Glomerular visceral epithelial cell (primary cell): Measurements from ENCODE around the gene G3BP2.

Experiments
- DNase-seq: peaks from one replicate; pipeline ENCODE4 v3.0.0-alpha.2; 2016; ENCODE audit errors: extremely low spot score

Gene G3BP2

DNA sequence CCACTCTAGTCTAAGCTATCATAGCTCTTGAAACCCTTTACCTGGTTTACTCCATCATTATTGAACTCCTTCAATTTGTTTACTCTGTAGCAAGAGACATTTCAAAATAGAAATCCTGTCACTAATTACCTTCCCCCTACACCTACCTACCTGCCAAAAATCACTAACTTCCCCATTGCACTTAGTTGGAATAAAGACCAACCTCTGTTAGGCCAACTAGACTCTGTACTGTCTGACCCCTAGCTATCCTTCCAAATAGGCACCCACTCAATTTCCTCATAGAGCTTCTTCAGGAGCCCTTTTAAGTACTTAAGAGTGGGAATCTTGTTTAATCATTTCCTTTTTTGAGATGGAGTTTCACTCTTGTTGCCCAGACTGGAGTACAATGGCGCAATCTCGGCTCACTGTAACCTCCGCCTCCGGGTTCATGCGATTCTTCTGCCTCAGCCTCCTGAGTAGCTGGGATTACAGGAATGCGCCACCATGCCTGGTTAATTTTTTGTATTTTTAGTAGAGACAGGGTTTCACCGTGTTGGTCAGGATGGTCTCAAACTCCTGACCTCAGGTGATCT, 34.0 kb downstream of the G3BP2 start:
- no peak for DNase-seq

DNA sequence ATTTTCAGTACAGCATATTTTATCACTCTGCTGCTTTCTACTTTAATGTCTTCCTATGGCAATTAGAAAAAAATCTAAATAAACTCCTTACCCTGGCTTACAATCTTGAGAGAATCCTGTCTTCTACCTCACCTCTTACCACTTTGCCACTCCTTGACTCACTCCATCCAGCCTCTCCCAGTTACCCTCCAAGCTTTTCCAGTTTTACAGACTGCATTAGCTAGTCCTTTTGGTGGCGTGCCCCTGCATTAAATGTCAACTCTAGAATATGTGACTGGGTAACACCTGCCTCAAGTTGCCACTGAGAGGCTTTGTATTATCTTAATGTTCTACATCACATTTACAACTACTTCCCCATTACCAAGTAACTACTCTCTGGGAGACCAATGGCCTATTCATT, 35.4 kb downstream of the G3BP2 start:
- no peak for DNase-seq

DNA sequence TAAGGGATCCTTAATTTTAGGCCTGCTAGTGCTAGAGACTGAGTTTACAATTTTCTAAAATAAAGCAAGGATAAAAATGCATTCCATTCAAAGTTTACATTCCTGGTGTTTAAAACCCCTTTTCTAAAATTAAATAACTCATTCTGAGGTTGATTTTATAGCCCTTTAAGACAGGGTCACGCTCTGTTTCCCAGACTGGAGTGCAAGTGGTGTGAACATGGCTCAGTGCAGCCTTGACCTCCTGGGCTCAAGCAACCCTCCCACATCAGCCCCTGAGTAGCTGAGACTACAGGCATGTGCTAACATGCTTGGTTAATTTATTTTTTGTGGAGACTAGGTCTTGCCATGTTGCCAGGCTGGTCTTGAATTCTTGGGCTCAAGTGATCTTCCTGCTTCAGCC, 36.0 kb downstream of the G3BP2 start:
- peak; percentile 89 for DNase-seq

DNA sequence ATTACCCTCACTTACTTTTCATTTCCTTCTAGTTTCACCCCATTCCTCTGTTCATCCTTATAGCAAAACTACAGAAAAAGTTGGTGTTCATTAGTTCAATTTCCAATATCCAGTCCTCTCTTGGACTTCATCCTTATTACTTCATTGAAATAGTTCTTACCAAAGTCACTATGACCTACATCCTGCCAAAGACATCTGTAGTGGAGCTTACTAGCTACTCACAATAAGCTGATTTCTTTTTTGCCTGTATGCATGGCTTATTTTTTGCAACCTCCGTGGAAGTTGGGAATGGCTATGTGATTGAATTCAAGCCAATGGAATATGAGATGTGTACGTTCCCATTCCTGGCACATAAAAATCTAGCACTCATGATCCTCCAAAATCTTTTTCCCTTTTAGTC, 38.3 kb downstream of the G3BP2 start:
- no peak for DNase-seq

DNA sequence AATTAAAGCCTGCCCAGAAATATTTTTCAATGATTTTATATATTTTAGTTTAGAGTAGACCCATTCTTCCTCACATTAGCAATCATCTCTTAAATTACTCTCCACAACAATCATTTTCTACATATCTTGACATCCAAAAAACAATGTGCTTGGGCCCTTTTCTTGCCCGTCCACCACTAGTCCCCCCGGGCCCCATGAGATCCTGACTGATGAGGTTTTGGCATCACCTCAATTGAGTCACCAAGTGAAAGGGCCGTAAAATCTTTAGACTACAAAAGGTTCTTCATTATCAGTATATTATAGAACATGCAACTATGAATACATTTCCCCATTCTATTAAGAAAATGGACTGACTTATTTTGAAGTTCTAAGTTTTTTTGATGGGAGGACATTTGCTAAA, 38.9 kb downstream of the G3BP2 start:
- peak; percentile 64 for DNase-seq

DNA sequence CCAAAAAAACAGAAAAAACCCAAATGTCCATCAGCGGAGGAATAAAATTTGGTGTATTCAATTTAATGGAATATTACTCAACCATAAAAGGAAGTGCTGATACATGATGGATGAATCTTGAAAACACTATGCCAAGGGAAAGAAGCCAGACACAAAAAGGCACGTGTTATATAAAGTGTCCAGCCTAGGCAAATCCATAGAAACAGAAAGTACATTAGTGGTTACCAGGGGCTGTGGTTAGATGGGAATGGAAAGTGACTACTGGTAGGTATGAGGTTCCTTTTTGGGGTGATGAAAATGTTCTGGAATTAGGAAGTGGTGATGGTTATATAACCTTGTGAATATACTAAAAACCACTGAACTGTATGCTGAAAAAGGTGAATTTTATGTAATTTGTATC, 39.4 kb downstream of the G3BP2 start:
- peak; percentile 94 for DNase-seq

DNA sequence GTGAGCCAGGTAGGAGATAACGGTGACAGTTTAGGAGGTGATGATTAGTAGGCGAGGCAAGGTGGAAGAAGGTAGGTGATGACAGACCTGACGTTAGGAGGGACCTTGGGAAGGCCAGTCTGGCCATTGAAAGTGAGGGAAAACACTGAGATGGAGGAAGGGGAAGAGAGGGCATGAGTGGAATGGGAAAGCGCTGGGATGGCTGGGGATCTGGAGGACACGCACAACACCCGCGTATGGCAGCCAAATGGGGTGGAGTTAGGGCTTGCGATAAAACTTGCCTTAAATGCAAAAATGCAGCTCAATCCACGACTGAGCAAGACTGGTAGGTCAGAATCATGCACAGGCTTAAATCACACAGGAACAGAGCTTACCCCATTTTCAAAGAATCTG, 42.3 kb downstream of the G3BP2 start:
- DNase-seq: no peak

DNA sequence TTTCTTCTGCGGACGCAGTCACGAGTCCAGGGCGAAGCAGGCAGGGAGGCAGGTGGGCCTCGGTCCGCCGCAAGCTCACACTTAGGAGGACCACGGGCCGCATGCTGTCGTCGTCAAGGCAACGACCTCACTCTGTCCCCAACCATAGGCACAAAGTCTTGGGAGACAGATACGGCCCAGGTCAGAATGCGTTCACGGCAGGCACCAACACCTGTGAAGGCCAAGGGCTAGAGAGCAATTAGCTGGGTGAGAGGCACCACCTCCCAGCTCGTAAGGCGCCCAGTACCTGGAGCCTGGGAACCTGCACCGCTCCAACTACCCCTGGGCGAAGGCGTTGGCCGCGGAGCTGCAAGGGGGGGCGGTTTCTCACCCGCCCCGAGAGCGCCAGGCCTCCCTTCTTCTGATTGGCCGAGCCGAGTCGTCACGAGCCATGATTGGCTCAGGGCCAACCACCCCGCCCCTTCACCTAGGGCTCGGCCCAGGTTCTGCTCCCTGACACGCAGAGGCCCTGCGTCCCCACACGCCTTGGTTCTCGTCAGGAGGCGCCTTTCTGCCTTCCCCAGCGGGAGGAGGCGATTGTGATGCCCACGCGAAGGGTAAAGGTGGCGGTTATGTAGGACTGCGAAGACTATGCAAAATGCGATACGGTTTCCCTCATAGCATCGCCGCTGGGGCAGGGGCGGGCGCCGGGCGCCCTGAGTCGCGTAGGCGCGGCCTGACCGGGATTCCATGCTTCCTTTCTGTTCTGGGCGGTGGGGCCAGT, 42.9 kb downstream of the G3BP2 start, which contains the start of gene CDKL2:
Gene CDKL2, minus strand, starts transcription at position 355 of the 763 bp plus-strand sequence. CDS start 4,540 bp downstream, outside the sequence.
- peak; percentile 87 for DNase-seq

DNA sequence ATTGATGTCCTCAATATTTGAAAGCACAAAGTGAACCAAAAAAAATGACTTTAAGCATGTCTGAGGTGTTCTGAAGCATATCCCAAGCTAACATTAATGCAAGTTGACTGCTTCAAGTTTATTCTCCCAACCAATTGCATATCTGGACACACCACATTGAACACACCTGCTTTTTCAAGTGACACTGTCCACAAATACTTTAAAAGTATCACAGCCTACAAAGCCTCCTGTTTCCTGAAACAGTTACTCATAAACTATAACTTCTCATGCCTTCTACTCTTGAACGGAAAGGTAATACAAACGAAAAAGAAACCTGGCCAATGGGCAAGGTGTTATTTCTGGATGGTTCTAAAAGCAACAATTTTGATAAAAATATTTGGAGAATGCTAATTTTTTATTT, 44.0 kb downstream of the G3BP2 start:
- DNase-seq: peak; percentile 35

DNA sequence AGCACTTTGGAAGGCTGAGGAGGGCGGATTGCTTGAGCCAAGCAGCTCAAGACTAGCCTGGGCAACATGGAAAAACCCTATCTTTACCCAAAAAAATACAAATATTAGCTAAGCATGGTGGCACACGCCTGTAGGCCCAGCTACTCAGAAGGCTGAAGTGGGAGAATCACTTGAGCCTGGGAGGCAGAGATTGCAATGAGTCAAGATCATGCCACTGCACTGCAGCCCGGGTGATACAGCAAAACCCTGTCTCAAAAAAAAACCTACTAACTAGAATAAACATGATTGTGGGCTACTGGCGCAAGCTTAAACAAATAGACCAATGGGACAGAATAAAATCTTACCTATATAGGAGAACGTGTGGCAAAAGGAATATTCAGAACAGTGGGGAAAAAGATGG, 50.2 kb downstream of the G3BP2 start:
- no peak for DNase-seq

DNA sequence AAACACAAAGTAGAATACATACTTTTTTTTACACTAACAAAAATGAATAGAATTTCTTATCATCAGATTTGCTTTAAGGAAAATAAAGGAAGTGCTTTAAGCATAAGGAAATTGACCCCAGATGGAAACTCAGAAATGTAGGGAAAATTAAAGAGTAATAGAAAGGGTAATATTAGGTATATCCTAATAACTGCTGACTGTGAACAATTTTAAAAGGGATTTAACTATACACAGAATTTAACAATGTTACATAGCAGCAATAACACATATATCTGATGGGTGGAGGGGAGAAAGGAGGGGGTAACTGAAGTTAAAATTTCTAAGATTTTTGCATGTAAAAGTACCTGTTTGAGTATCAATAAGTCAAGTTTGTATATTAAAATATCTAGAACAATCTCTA, 51.5 kb downstream of the G3BP2 start:
- no peak for DNase-seq

DNA sequence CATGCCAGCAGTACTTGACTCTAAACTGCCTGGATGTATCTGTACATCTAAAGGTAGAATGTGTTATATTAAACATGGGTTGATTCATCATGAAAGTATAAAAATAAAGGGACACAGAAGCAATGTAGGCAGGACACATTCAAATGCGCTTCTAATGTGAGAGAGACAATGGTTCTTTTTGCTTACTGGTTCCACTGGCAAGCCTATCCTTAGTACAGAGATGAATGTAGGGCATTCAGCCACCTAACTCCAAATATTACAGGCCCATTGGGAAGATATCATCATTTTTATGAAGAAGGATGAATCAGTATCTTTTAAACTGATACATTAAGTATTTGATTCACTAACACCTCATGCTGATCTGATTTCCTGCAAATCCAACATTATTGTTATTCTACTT, 60.9 kb downstream of the G3BP2 start:
- no peak for DNase-seq

DNA sequence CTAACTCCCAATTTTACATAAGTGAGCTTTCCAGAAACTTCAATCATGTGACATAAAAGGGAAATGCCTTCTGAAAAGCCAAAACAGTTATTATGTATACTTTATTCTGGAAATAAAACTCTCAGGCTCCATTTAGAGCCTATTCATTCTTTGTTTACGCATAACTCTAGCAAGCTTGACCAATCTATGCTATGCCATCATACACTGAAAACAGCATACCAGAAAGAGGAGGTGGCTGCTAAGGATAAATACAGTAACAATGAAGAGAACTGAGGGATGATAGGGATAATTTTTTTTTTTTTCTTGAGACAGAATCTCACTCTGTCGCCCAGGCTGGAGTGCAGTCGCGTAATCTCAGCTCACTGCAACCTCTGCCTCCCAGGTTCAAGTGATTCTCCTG, 67.3 kb downstream of the G3BP2 start:
- DNase-seq: no peak

DNA sequence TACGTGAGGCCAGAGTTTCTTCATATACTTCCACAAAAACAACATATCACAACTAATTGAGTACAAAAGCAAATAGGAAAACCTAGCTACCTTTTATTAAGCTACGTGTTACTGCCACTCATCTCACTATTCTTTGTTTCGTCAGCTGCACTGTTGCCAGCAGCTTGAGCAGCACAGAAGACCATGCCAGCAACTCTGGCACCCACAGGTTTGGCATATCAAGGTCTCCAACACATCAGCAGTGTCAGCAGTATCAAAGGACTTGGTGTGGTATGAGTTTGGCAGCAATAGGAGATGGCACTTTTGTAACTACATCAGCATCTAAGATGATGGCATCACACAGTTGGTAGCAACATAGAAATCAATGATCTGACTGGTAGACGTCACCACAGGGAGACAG, 73.6 kb downstream of the G3BP2 start:
- no peak for DNase-seq

DNA sequence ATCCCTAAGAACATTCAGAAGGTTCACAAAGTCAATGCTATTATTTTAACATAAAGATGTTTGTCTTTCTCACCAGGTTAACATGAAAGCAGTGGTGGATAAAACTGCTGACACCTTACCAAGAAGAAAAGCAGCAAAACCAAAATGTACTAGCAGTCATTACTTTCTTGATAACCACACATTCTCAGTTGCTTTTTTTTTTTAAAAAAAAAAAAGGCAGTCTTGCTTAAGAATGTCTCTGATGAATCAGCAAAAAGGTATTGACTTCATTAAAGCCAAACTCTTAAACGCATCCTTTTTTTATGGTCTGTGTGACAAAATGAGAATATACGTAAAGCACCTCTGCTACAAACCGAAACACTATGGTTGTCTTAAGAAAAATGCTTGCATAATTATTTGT, 74.8 kb downstream of the G3BP2 start:
- peak; percentile 35 for DNase-seq

DNA sequence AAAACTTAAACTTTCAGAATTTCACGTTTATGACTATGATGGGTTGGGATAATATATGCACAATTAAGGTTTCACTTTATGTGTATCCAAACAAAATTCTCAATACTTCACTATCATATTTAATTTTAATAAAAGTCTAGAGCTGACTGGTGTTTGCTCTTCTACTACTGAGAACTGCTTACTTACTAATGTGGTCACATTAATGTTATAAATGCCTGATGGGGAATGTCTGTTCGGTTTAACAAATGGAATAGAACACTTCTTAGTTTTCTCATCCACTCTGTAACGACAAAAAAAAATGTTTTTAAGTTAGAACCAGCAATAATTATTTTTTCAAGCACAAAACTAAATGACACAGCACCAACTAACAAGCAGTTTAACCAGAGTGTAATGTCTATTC, 77.2 kb downstream of the G3BP2 start:
- no peak for DNase-seq

DNA sequence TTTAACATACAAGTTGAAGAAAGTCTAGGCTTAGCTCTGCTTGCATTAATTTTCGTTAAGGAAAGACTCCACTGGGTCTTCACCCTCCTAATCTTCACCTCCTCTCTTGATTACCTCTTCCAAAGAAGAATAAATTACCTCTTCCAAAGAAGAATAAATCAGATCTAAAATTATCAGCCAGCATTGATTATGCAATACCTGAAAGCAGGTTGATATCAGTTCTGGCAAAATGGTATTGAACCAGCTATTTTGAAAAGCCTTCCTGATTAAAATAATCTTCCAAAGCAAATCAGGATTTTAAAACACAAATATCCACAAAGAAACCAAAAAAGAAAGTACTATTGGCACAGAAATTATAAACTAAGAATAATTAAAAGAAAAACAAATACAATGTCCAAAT, 79.8 kb downstream of the G3BP2 start:
- DNase-seq: no peak
